ENCODE data around the gene ZNF724. TPM values are rescaled to one million over a fixed set of nuclear protein-coding genes. Genes with fewer than 3 reads are reported as not detected.

The ZNF724 gene
- total RNA-seq, 4 donors from 2014 or later, result 0.95 to 5.9 (median 3.7) TPM

Small RNAs within 50 kb of the gene (small RNA-seq; reads per million reads assigned to genes)
- 0 reads per million in 4 donors for gene VN1R91P

Other genes with a start within 250 kb of the ZNF724 start
- gene ZNF728, start 247.2 kb downstream of the ZNF724 start, total RNA-seq, result 1 to 10 TPM in 1 of 4 donors, not detected in 3; 1.7 TPM
- not detected for gene ZNF730, start 133.4 kb downstream of the ZNF724 start, total RNA-seq
- 10 to 100 TPM; 11.7 to 40.4 (median 26.0) TPM for gene ZNF91, start 145.1 kb upstream of the ZNF724 start, total RNA-seq

Data from esophagus squamous epithelium (tissue), 4 donors.